NCI-H2196 treated with DMSO at 0.1 percent for 48 hours (cell line): ENCODE data around the gene PLEKHG5.

ENCODE experiments used
- DNase-seq: peaks from one replicate; lab custom pipeline; 2025; ENCODE audit not compliant: unreplicated experiment; lab: John Stamatoyannopoulos, UW

The PLEKHG5 gene

DNA sequence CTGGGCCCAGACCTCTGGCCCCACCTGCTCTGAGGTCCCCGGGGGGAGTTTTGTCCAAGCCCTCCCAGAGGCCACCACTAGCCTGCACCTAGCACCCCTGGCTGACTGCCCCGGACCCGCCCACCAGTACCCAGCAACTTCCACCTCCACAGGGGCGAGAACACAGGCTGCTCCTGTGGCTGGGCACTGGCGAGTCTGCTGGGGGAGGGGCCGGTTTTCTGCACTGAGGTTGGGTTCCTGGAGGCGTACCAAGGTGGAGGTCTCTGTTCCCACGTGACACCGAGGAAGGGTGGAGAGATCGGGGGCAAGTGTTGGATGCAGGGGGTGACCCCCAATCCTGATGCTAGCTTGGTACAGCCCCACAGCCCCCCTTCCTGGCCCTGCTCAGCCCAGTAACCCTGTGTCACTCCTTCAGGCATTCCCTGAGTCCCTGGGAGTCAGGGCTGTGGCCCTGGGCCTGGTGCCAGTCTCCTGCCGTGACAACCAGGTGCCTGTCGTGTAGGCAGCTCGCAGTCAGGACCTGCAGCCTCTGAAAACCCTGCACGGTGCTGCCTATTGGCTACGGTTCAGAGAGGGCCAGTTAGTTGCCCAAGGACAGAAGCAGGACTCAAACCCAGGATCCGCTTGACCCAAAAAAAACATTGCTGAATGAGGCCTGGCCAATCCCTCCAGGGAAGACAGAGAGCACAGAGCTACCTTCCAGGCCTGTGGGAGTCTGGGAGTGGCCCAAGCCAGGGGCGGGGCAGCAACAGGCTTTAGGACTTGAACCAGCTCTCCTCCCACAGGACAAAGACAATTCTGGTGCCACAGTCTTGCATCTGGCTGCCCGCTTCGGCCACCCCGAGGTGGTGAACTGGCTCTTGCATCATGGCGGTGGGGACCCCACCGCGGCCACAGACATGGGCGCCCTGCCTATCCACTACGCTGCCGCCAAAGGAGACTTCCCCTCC lies 63.8 kb downstream of the PLEKHG5 start:
- no peak for DNase-seq

DNA sequence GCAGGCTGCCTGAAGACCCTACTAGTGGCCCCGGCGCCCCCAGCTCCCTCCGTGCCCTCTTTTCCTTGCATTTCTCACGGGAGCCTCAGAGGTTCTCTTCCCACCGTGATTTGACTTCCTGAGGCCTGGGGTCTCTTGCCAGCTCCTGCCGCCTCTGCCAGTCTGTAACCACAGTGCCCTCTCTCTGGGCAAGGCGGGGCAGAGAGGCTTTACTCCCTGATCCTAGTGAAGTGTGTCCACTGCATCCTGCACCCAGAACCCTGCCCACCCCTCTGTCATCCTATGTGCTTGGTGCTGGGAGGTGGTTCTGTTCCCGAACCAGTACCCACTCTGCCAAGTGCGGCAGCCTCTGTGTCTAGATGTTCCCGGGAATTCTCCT lies 64.5 kb downstream of the PLEKHG5 start:
- DNase-seq: no peak

DNA sequence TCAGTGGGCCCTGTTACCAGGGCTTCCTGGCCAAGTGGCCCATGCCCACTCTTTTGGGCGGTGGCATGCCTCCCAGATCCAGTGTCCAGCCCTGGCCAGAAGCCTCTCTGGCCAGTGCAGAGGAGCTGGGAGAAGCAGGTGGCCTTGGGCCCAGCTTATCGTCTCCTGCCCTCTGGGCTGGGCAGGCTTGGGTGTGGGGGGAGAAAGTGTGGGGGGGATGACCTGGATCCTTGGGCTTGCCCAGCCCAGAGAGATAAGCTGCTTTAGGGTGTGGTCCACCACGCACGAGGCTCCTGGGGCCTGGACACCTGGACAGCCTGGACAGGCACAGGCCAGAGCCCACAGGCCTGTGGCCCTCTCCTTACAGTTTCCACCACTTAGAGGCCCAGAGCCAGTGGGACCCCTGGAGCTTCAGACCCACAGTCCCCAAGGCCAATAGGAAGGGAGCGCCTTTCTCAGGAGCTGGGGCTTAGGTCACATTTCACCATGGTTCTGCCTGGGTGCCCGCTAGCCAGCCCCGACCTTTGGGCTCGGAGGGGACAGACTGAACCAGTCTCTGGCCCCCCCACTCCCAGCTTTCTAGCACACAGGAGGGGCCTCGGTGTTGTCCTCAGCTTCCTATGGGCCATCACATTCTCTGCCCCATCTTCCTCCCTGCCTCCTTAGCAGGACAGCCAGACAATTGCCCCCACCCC lies 65.0 kb downstream of the PLEKHG5 start:
- no peak for DNase-seq

DNA sequence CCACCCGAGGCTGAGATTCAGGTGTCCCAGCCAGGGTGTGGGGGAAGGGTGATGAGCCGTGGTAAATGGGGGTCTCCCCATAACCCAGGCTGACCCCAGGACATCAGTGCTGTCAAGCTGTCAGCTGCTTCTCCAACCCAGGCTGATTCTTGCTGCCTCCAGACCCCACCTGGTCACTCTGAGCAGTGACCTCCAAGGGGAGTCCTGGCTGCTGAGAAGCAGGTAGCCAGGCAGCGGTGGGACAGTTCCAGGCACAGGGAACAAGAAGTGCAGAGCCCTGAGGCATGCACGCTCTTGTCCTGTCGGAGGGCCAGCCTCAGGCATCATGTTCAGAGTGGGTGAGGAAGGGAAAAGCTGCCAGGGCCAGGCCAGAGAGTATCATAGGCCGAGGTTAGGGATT lies 65.8 kb downstream of the PLEKHG5 start:
- no peak for DNase-seq

DNA sequence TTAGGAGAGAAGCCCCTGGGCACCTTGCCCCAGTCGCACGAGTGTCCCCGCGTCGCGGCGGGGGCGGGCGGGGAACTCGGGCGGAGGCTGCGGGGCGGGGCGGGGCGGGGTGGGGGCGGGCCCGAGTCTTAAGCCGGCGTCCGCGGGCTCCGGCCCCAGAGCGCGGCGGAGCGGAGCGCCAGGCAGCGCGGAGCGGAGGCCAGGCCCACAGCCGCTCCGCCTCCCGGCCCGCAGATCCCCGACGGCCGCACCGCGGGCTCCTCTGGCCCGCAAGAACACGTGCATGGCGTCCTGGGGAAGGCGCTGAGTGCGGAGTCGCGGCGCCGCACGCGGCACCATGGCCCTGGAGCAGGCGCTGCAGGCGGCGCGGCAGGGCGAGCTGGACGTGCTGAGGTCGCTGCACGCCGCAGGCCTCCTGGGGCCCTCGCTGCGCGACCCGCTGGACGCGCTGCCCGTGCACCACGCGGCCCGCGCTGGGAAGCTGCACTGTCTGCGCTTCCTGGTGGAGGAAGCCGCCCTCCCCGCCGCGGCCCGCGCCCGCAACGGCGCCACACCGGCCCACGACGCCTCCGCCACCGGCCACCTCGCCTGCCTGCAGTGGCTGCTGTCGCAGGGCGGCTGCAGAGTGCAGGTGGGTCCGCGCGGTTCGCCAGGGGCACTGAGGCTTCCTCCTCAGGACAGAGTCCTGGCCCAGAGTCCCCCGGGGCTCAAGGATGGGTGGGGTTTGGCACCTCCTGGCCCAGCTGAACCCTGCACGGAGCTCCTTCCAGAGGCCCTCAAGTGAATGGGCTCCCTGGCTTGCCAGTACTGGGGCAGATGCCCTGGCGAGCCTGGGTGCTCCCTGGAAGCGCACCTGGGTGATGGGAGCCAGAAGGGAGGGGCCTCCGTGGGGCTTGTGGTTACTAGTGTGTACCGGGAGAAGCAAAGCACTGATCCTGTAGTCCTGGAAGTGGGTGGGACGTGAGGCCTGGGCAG lies 66.6 kb downstream of the PLEKHG5 start, which contains the start of gene ESPN:
Gene ESPN (plus strand): TSS at position 158 of the 975 bp plus-strand sequence. CDS start 180 bp downstream, at position 338.
- DNase-seq: no peak

DNA sequence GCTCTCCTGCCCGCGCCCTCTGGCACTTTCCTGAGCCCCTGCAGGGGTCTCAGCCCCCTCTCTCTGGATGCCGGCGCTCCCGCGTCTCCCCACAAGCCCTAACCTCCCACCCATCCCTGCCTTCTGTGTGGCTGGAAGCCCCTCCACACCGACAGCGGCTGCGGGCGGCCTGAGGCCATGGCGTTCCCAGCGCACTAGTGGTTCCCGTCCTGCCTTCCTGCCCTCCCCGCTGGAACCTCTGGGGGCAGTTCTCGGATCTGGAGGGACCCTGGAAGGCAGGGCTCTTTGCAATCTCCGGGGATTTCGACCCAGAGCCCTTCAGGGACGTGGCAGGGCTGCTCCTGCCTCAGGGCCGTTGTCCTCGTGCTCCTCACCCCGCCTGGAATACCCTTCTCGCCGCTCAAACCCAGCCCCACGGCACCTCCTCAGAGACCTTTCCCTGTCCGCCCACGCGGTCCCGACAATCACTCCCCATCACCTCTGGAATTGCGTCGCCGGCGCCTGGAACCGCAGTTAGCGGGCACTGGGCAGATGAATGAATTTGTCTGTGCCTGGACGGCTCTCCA lies 67.4 kb downstream of the PLEKHG5 start:
- no peak for DNase-seq

DNA sequence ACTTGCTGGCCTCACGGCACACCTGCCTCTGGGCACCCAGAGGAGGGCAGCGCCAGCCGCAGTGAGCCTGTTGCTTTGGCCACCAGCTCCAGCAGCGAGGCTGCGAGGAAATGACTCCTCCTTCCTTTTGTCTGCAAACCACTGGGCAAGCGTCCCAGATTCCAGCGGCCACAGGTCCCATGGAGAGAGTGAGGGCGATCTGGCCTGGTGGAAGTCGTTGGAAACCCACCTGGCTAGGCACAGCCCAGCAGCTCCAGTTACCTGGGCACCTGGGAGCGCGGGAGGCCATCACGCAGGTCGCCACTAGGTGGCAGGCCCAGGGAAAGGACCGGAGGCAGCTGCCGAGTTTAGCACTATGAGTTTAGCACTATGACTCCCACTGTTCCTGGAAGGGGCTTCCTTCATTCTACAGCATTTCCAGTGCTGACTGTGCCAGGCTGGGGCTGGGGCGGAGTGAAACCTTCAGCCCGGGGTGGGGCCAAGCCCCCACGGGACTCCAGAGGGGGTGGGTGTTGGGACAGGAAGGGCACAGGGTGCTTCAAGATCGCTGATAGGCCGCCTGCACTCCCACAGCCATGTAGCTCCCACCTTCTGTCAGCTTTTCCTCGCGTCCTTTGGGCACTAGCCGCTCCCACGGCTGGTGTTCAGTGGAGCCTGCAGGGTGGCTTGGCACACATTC lies 68.0 kb downstream of the PLEKHG5 start:
- peak; percentile 96 for DNase-seq

DNA sequence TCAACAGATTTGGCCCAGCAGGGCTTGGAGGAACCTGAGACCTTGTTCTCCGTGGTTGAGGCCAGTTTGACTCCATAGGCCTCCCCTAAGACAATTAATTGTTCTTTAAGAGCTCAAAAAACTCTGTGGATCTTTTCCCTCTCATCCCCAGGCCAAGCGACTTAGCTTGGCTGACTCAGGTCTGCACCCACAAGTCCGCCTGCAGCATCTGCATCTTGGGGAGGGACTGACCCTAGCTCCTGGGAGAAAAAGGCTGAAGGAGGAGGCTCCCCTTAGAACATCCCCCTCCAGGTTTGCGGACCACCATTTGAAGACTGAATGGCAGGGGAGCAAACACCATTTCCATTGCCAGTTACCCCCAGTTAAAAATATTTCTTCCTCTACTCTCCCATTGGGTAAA lies 70.2 kb downstream of the PLEKHG5 start:
- no peak for DNase-seq

DNA sequence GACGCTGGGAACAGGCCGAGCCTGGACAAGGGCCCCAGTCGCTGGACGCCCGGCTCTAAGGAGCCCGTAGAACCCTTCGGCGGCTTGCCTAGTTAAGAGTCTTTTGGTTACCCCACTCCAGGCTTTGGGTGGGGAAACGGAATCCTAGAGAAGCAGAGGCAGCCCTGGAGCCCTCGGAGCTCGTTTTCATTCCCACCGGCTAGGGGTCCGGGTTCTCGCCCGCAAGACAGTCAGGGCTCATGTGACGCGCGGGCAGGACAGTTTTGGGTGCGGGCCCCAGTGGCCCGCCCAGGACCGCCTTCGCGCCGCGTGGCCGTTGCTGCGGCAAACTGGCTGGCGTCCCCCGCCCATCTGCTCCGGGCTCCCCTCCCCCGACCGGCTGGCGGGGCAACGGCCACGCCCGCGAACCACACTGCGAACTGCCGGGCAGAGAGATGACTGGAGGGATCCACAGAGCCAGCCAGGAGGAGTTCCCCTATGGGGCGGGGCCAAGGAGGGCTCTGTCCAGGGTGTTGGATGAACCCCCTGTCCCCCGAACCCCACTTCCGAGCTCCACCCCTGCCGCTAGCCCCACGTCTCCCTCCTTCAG lies 70.9 kb downstream of the PLEKHG5 start:
- no peak for DNase-seq

DNA sequence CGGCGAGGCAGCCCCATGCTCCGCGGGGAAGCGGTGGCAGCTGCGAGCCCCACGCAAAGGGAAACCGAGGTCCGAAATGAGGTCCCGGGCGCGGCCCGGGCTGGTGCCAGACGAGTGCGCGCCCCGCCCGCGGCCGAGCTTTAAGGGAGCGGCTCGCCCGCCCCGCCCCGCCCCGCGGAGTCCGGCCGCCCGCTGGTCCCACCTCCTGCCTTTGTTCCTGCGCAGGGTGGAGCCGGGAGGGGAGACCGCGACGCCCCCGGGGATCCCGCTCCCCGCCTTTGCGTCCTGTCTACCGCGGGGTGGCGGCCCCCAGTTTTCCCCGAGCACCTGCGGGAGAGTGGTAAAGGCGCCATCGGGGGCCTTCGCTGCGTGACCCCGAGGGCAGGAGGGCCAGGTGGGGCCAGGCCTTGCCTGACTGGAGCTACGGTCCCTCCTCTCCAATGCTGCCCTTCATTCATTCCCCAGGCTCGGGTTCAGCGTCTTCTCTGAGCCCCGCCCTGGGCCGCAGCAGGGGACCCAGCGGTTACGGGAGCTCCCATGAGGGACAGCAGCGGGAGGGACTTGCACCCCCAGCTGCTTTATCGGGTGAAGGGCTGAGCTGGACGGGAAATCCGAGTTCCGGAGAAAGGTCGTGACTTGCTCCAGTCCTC lies 71.5 kb downstream of the PLEKHG5 start, which contains the start of gene HES2:
Gene HES2 (minus strand): TSS at position 116 of the 650 bp plus-strand sequence. CDS start 99 bp downstream, at position 17.
- DNase-seq: no peak

DNA sequence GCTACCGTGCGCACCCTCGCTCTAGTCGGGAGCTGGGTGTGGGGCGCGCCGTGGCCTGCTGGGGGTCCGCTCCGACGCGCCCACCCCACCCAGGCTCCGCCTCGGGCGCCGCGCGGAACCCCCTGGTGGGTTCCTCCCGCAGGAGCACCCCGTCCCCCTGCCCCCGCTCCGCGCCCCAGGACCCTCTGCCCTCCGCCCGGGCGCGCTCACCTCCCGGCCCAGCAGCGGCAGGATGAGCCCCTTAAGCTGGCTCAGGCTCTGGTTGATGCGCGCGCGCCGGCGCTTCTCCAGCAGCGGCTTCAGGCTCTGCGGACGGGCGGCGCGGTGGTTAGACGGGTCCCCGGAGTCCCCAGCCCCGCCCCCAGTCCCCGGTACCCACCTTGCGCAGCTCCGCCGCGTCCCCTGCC lies 72.1 kb downstream of the PLEKHG5 start:
- DNase-seq: no peak

DNA sequence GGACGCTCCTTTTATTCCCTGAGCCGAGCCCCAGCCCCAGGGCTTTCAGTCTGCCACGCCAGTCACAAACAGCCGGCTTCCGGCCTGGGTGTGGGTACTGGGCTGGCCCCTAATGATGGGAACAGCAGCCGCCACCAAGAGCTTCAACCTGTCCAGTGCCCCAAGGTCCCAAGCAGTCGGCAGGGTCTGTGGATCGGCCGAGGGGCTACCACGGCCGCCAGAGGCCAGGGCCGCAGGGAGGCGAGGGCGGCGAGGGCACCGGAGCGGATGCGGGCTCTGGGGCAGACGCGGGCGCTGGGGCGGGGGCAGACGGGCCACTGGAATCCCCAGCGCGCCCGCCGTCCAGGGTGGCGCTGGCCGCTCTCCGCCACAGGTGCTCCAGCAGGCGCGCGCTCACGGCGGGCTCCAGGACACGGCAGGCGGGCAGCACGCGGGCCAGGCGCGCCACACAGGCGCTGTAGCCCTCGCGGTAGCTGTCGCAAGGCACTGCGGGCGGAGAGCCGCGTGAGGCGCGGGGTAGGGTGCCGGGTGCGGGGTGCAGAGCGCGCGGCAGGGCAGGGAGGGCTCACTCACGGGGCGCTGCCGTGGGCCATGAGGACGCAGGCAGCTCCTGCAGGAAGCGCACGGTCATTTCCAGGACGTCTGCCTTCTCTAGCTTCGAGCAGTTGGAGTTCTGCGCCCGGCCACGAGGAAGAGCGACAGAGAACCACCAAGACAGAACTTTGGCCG lies 72.6 kb downstream of the PLEKHG5 start:
- DNase-seq: no peak

DNA sequence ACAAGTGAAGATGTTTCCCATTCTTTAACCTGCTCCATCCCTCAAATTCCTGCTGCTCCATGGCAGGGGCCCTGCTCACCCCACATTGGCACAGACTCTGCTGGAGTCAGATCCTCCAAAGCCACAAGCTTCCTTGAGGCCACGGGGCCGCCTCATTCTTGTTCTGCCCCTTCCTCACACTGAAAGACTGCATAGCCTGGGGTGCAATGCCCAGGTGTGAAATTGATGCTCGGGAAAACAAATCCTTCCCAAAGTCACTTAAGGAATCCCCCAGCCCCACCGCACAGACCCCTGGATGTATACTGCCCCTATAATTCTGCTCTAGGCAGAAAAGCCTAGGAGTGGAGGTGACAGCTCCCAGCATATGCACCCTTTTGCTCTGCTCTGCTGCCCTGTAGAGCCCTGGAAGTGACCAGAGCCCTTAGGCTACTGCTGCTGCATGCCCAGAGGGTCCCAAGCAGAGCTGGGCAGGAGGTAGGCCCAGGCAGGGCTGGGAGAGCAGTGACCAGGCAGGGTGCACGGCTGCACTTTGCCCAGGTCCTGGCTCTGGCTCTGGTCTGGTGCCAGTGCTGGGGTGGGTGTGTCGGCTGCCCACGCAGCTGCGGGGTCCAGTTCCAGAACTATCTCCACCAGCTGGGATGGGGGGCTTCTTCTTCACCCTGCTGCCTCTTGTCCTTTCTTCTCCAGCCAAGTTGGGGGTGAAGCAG lies 73.4 kb downstream of the PLEKHG5 start:
- no peak for DNase-seq
